Kidney capillary endothelial cell (primary cell): ENCODE data around the gene OTOR.

Experiments
- DNase-seq: peaks from one replicate; pipeline ENCODE4 v3.0.0-alpha.2; 2018; ENCODE audit warnings: low spot score

OTOR gene, protein sequence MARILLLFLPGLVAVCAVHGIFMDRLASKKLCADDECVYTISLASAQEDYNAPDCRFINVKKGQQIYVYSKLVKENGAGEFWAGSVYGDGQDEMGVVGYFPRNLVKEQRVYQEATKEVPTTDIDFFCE

DNA sequence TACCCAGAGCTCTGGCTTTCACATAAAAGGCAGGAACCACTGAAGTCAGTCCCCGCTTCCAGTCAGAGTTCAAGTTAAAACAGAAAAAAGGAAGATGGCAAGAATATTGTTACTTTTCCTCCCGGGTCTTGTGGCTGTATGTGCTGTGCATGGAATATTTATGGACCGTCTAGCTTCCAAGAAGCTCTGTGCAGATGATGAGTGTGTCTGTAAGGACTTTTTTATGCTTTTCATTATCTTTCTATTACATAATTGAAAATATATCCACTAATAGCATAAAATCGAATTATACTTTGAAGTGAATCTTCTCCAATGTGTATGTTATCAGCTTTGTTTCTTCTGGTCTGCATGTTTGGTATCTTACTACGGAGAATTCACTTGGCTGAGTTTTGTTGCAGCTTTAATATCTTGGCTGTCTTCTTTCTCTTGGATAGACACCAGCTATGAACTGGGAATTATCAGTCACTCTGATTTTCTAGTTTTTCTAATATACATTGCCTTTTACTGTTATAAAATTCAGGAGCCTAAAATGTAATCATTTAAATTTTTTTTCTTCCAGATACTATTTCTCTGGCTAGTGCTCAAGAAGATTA, at the start of gene OTOR:
Gene OTOR, plus strand, starts transcription at position 51 of the 593 bp plus-strand sequence. Its CDS starts 44 bp downstream, at position 95.
- no peak for DNase-seq

DNA sequence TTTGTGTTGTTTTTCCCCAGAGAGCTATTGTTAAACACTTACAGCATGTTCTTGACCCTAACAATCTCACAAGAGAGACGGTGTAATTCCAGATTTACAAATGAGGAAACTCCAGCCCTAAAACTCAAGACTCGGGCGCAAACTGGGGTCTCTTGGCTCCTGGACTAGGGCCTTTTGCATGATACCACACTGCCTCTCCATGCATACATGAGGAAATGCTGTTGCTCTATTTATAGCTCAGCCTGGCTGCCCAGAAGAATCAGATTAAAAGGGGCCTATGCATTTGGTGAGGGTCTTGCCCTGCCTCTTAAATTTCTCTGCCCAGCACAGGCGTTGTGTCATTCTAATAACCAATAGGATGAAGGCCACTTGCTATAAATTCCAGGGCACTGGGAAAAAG, 48.9 kb upstream of the OTOR start:
- DNase-seq = no peak

DNA sequence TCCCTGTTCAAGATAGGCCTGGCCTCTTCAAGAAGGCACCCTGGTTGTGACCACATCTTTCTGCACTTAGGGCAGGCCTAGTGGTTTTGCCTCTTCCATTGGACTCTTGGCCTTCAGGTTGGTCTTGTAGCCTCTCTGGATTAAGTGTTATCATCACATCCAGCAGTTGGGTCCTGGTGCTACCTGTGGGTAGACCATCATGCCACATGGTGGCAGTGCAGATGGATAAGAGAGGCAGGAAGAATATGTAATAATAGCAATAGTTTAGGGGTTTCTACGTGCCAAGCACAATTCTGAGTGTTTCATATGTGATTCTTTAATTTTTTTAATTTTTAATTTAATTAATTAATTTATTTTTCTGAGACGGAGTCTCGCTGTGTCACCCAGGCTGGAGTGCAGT, 46.9 kb upstream of the OTOR start:
- no peak for DNase-seq

DNA sequence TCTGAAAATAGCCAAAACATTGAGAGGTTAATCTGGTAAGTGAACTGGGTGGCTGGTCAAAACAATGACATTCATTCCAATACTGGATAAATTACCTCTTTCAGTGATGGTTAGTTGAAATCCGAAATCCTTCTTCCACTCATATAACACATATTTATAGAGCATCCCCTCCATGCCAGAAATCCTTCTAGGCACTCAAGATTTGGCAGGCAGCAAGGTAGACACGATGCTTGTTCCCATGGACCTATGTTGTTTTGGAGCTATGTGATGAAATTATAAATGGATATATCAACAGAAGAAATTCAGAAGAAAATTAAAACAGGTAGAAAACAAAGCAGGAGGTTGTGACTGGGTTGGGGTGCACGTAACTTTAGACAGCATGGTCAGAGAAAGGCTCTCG, 44.6 kb upstream of the OTOR start:
- no peak for DNase-seq

DNA sequence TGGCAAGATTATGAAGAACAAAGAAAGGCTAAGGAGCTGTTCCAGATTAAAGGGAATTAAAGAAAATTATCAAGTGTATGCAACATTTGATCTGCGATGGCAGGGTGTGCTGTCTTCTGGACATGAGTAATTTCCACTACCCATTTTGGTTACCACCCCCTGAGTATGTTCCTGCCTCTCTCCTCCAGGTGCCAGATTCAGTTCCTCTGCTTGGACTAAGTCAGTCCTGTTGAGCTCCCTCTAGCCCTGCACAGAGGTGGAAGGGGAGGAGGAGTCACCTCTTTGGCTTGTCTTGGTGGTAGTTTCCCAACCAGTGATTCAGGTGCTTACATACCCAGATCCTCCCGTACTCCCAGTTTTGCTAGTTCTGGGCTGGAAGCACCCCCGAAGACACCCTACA, 40.5 kb upstream of the OTOR start:
- no peak for DNase-seq

DNA sequence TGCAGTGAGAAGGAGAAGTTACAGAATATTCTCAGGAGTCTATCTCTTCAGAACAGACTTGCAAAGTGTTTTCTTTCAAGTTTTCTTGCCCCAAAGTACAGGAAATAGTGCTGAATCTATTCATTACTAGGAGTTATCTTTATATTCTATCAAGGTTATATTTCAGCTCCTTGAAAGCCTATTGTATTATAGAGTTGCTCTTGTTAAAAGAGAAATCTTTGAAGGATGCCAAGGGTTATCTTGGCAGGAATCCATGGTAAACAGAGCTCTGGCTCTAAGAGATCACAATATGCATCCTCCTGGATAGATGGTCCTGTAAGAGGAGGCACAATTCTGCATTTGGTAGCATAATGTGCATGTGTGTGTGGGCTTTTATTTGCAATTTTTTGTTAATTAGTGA, 39.6 kb upstream of the OTOR start:
- DNase-seq = no peak

DNA sequence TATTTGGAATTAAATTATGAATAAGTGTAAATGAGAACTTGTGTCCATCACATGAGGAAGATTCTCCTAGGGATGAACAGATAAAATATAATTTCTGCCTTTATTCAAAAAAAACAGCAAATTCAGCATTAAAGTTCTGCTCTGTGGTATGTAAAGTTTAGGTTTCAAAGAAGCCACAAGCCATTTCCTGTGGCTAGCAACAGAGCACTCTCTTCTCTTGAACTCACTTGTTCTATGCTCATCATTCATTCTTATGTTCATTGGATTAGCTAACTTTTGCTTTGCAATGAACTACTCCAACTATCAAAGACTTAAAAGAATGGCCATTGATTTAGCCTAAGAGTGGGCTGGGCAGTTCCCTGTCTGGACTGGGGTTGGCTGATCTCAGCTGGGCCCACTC, 39.1 kb upstream of the OTOR start:
- DNase-seq = no peak

DNA sequence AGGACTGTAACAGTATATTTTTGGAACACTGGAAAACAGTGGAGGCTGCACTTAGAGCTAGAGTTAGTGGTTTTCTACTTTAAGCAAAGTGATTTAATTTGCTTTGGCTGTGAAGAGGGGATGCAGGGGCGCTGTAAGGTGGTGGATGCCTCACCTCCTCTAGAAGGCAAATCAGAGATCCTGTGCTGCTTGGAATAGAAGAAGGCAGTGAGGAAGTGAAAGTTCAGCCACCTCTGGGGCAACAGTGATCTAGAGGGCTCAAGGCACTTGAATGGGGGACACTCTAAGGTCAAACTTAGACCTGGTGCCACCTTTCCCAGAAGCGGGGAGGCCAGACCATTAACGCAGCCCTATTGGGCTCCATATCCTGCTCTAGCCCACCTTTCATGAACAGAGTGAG, 37.4 kb upstream of the OTOR start:
- no peak for DNase-seq

DNA sequence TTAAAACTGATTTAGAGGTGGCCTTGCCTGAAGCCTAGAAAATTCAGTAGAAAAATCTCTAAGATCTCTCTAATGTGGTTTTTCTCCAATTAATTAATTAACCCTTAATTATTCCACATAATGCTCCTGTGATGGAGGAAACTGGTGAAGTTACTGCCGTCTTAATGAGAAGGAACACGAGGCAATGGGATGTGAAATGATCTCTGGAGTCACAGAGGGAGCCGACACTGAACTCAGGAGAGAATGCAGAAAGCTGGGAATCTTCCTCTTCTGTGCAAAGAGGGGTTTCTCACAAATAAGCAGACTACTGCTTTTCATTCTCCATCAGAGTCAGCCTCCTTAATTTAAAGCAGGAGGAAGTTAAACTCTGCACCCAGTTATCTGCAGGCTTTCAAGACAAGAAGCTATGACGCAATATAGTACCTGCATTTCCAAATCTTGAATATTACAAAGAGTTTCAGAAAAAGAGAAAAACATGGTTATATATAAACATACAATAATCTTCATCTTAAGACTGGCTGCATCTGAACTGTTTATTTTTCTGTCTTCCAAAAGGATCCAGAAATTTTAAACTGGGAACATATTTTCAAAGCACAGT, 36.4 kb upstream of the OTOR start:
- no peak for DNase-seq

DNA sequence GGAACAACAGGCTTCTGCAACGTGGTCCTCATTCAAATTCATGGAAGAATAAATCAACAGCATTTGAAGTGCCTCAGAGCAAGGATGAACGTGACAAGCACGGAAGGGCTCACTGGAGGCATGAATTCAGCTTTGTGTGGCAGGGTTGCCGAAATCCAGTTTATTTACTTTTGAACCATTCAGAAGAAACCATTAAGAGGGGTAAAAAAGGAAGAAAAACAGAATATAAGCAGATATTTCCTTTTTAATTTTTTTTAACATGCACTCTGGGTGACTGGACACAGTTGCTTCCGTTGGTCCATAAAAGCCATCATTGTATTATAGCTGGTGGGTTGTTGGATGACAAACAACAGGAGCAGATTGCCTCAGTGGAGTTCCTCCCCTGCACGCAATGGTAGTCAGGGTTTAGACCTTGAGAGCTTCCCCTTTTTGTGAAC, 35.6 kb upstream of the OTOR start:
- DNase-seq = no peak

DNA sequence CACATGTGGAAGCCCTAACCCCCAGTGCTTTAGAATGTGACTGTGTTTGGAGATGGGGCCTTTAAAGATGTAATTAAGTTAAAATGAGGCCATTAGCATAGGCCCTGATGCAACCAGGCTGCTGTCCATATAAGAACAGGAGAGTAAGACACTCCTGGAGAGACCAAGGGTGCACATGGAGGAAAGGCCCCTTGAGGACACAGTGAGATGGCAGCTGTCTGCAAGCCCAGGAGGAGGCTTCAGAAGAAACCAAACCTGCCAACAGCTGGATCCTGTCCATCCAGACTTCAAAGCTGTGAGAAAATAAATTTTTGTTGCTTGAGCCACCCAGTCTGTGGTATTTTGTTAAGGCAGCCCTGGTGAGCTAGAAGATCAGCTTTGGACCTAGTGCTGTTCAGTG, 35.1 kb upstream of the OTOR start:
- DNase-seq = no peak

DNA sequence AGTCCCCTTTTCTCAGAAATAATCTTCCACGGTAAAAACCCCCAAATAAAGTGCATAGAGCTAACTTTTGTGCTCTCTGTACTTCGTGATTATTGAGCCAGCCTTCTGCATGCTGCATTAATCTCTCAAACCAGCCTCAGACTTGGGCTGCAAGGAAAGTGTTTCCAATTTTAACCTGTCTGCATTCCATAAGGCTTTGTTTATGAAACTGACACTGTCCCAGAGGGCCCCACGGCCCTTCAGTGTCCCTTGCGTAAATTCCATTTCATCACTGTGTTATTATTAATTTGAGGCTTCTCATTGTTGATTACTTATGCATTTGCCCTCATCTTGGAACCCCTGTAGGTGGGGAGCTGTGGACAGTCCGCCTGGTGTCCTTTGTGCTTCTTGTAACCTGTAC, 33.9 kb upstream of the OTOR start:
- DNase-seq = no peak

DNA sequence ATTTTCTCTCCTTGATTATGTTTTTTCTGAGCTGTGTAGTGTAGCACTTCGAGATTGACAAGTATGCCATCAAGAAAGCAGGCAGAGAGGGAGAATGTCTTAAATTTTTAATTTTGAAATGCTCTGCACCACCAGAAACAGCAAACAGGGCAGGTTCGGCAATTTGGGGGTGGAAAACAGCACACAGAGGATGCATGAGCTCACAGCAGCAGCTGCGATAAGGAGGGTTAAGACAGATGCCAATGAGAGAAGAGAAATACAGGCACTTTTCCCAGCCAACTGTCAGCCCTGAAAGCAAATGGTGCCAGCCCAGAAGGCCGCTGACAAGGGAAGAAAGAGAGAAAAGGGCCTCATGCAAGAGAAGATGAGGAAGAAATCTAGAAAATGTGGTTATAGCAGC, 33.4 kb upstream of the OTOR start:
- DNase-seq = no peak

DNA sequence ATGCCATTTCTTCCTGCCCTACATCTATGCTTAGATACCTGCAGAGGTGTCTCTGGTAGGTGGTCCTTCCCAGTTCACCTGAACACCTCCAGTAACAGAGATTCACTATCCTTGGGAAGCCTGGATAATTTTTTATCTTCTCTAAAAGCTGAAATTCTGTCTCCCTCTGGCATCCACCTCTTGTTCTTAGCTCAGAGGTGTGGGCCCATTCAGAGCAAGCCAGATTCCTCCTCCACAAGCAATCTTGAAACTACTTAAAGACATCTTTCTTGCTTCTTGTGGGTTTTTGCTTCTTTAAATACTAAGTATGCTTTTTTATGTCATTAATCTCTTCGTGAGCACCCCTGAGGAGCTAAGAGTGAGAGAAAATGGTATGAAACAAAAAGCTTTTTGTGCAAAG, 28.7 kb upstream of the OTOR start:
- DNase-seq = no peak

DNA sequence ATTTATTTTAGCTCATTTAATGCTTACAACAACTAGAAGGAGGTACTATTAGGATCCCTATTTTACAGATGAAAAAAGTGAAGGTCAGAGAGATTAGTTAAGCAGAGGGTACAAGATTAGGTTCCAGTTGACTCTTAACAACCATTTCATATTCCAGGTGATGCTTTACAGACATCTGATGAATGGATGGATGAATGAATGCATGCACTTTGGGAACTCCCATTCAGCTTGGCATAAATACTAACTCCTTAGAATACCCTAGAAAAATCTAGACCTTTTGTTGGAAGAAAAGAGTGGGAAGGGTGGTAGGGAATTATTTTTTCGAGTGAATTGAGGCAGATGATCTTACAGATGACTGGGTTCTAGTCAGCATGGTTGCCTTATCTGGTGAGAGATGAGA, 19.1 kb upstream of the OTOR start:
- DNase-seq = no peak

DNA sequence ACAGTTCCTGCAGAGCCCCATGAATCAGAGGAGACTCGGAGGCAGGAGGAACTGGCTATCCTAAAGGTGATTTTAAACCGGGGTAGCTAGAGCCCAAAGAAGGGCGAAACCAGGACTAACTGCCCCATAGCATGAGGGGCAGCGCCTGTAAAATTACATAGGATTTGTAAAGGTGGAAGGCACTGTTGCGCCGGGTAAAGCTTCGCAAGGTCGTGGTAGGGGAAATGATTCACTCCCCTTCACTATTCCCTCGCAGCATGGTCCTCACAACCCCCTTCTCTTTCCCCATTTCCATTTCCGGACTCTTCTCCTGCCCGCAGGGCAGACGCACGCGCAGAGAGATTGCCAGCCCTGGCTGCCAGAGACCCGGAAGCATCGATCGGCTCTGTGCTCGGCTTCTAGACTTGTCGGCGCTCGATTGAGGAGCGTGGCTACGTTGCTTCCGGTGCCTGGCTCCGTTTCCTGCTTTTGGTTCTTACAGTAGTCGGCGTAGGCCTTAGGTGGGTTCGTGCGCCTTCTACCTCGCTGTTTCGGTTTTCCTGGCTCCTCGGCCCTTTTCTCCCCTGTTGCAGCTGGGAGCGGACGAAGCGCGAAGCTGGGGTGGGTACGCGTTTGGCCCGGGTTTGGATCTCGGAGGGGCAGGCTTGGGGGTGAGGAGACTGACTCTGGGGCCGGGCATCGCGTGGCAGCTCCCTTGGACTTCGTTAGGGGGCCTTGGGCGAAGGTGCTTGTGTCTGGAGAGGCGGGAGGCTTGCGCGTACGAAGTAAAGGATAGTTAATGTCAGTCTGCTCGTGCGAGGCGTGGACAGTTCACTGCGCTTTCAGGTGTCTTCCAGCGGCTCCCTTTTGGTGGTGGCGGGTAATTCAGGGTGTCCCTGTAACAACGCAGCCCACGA, 18.3 kb upstream of the OTOR start, which contains the start of gene SNRPB2:
Gene SNRPB2, plus strand, starts transcription at position 462 of the 896 bp plus-strand sequence. CDS start 1,677 bp downstream, outside the sequence.
- peak; percentile 90 for DNase-seq

DNA sequence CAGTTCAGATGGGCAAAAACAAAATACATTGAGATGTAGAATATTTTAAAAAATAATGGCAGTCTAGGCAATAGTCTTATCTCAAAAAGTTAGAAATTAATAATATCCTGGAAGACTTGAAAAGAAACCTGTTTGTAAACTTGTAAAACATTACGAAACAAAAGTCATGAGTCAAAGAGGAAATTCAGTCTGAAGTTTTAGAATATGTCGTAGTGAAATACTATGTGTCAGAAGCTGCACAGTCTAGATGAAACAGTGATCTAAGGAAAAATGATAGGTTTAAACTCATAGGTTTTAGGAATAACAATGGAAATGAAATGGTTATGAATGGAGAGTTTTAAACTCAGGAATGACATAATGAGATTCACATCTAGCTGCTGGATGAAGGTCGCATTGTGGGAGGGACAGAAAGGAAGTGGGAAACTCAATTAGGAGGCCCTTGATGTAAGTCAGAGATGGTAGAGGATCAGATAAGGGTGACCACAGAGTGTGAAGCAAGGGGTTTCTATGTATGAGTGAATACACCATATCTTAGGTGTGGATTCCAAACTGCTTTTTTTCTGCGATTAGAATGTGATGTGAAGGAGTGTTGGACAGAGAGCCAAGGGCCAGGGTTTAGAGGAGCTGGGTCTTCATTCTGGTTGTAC, 15.5 kb upstream of the OTOR start:
- no peak for DNase-seq

DNA sequence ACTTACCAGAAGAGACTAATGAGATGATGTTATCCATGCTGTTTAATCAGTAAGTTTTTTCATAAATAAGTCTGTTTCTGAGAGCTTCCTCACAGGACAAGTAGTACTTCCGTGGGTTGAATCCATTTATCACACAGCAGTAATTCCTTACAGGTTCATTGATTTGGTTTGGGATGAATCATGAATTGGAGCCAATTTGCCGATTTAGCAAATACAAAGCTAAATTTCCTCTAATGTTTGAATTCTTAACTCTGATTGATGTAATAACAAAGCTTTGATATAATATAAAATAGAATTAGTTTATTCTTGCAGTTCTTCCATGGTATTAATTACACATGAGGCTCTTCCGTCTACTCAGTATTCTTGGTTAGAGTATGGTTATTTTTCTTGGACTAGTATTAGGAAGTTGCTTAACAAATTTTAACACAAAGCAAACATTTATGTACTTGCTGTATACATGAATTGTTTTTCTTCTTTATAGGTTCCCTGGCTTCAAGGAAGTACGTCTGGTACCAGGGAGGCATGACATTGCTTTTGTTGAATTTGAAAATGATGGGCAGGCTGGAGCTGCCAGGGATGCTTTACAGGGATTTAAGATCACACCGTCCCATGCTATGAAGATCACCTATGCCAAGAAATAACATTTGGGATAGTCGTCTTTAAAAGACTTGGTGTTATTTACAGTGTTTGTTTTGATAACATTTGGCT, 7.6 kb upstream of the OTOR start:
- DNase-seq = no peak

DNA sequence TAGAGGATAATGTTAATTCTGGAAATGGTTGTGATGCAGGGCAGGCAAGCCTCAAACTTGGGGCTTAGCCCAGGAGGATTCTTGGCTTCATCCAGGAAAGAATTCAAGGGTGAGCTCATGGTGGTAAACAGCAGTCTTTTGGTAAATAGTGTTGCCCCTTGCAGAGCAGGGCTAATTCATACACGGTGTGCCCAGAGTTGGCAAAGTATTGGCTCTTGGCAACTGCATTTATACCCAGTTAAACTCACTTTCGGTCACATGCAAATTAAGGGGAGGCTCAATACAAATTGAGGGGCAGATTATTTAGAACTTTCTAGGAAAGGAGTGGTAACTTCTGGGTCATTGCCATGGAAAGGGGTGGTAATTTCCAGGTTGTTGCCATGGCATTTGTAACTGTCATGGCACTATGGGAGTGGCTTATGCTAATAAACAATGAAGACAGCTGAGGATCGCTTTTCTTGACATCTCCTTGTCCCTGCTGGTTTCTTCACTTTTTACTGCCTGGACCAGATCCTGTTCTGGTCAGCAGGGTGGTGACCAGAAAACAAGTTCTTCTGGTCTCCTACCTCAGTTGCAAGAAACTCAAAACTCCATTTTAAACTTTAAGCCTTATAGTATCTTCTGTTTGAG, 3.9 kb upstream of the OTOR start:
- no peak for DNase-seq

DNA sequence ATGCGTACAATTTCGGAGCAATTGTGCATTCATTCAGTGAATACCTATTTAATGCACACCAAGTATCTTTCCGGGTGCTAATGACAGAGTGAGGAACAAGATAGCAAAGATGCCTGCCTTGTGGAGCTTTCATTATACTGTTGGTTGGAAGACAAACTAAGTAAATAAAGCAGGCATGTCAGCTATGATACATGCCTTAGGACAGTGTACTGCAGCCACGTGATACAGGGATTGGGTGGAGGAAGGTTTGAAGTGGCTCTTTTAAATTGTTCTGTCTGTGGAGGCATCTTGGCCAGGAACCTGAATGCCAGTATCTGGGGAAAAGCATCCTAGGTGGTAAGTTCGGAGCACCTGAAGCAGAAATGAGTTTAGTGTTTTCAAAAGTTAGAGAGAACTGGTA, 3.0 kb upstream of the OTOR start:
- DNase-seq = no peak

DNA sequence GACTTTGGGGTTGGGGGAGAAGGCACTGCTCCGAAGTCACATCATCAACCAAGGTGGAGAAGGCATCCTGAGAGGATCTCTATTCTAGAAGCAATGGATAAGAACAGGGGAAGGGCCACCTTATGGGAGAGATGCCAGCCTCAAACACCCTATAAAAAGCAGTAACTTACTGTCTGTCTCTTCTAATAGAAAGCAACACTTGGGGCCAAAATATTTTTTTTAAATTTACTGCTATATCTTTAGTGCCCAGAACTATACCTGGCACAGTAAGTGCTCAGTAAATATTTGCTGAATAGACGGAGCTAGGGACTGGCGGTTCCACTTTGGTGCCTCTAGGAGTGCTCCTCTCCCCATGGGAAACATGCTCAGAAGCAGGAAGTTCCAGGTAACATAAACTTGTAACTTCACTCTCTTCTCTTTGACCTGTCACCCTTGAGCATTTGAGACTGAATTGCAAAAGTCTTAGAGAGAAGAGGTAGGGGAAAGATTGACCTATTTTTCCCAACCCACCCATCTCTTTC, 807 bp upstream of the OTOR start:
- no peak for DNase-seq
